ENCODE measurements around the gene DISP3. TPM values are rescaled to one million over a fixed set of nuclear protein-coding genes. Genes with fewer than 3 reads are reported as not detected.

Gene DISP3
- total and polyA plus RNA-seq, 8 donors = 0.13 to 6.7 (median 0.74) TPM

GRCh38 chr1:11486231-11487009, 7.5 kb downstream of the DISP3 start:
- Histone ChIP-seq H3K36me3 (no peaks in the 10 kb centered on the region), H3K4me1 (no peaks in the 10 kb centered on the region), H3K9me3 (no peaks in the 10 kb centered on the region), H3K27me3 (no peaks in the 10 kb centered on the region), H3K4me3 (no peak overlapping the region), H3K27ac (no peak overlapping the region)
- no peak for DNase-seq
- intact Hi-C loops (cut with DNase I) = no loop called here
- 60 to 68% methylated on average over 12 of the region's 12 CpGs for WGBS, 2 donors
- FAIRE-seq = no peak
- no peak for TF ChIP-seq CTCF (IDR thresholded peaks at IDR 0.05)
- ATAC-seq = no peak

- no peak overlapping the region for H3K4me3 ChIP-seq
- 35 to 38% methylated on average over 10 of the region's 10 CpGs for WGBS, 2 donors
- no peak for FAIRE-seq
- H3K27me3 ChIP-seq = no peaks in the 10 kb centered on the region
- no peaks in the 10 kb centered on the region for H3K9me3 ChIP-seq
- TF ChIP-seq CTCF (IDR thresholded peaks at IDR 0.05) = no peak
- H3K27ac ChIP-seq = no peak overlapping the region
- no peaks in the 10 kb centered on the region for H3K36me3 ChIP-seq
- H3K4me1 ChIP-seq = no peaks in the 10 kb centered on the region
- no peak for ATAC-seq
- DNase-seq = no peak
- intact Hi-C loops (cut with DNase I) = no loop called here
Observed at GRCh38 chr1:11487196-11487751, 8.3 kb downstream of the DISP3 start.

GRCh38 chr1:11488201-11488770, 9.3 kb downstream of the DISP3 start:
- intact Hi-C loops (cut with DNase I) = no loop called here
- ATAC-seq (no peak), DNase-seq (no peak), FAIRE-seq (no peak)
- Histone ChIP-seq H3K36me3 (no peaks in the 10 kb centered on the region), H3K27me3 (no peaks in the 10 kb centered on the region), H3K9me3 (no peaks in the 10 kb centered on the region), H3K4me3 (no peak overlapping the region), H3K27ac (no peak overlapping the region), H3K4me1 (no peaks in the 10 kb centered on the region)
- WGBS, 2 donors = 47 to 54% methylated on average over 9 of the region's 9 CpGs
- no peak for TF ChIP-seq CTCF (IDR thresholded peaks at IDR 0.05)

- intact Hi-C loops (cut with DNase I) = no loop called here
Observed at GRCh38 chr1:11488966-11489625, 10.1 kb downstream of the DISP3 start.

More at GRCh38 chr1:11488966-11489625, 10.1 kb downstream of the DISP3 start:
- no peaks in the 10 kb centered on the region for H3K9me3 ChIP-seq
- no peak overlapping the region for H3K27ac ChIP-seq
- no peaks in the 10 kb centered on the region for H3K27me3 ChIP-seq
- TF ChIP-seq CTCF (IDR thresholded peaks at IDR 0.05) = no peak
- ATAC-seq (no peak), DNase-seq (no peak), FAIRE-seq (no peak)
- 39 to 53% methylated on average over 11 of the region's 11 CpGs for WGBS, 2 donors
- no peaks in the 10 kb centered on the region for H3K36me3 ChIP-seq
- no peak overlapping the region for H3K4me3 ChIP-seq
- H3K4me1 ChIP-seq = no peaks in the 10 kb centered on the region

All from pancreas (tissue), 10 donors.